Peyer's patch (tissue), 4 donors: ENCODE data around the gene SSX7.
"Not testable (repeated sequence)": the region's sequence is repeated elsewhere in the genome, so short reads cannot be mapped to it uniquely, and the experiment has no call there.

ENCODE experiments used
- POLR2A ChIP-seq, 2 donors: fragments of 450-650 bp; IDR thresholded peaks; one replicate each; pipeline ENCODE4 v1.5.1; 2017; ENCODE audit warnings: antibody characterized with exemption in 2 of 2, mild to moderate bottlenecking in 2 of 2, moderate library complexity in 2 of 2
- TF ChIP-seq, protein P1 (sequence below), 6 experiments: fragments of 450-650 bp in 4 of 6; fragments of 200-600 bp in 2 of 6; sonication (generic) in 1 of 6; IDR thresholded peaks; one replicate each; pipeline ENCODE4 v1.5.1; 2017 to 2019; ENCODE audit warnings: antibody characterized with exemption in 6 of 6, mild to moderate bottlenecking in 3 of 6, moderate library complexity in 1 of 6

GRCh38 chrX:52628483-52628882, 26.2 kb downstream of the SSX7 start:
- TF ChIP-seq, protein P1, sequence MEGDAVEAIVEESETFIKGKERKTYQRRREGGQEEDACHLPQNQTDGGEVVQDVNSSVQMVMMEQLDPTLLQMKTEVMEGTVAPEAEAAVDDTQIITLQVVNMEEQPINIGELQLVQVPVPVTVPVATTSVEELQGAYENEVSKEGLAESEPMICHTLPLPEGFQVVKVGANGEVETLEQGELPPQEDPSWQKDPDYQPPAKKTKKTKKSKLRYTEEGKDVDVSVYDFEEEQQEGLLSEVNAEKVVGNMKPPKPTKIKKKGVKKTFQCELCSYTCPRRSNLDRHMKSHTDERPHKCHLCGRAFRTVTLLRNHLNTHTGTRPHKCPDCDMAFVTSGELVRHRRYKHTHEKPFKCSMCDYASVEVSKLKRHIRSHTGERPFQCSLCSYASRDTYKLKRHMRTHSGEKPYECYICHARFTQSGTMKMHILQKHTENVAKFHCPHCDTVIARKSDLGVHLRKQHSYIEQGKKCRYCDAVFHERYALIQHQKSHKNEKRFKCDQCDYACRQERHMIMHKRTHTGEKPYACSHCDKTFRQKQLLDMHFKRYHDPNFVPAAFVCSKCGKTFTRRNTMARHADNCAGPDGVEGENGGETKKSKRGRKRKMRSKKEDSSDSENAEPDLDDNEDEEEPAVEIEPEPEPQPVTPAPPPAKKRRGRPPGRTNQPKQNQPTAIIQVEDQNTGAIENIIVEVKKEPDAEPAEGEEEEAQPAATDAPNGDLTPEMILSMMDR (IDR thresholded peaks at IDR 0.05), result not testable (repeated sequence)
- not testable (repeated sequence) for TF ChIP-seq POLR2A (IDR thresholded peaks at IDR 0.05)
